Mucosa of descending colon (tissue), 3 donors: Measurements from ENCODE around the gene ABLIM3. TPM values are rescaled to one million over a fixed set of nuclear protein-coding genes. Genes with fewer than 3 reads are reported as not detected.

Experiments
- ATAC-seq: fragments of 200-7000 bp; cut with Tn5 transposase; one replicate; pipeline ENCODE4 v1.9.1; 2020; ENCODE audit warnings: mild to moderate bottlenecking, moderate library complexity
- DNase-seq, 3 donors: peaks; one replicate each; pipeline ENCODE4 v3.0.0-alpha.2; 2020
- H3K36me3 ChIP-seq: fragments of 200-600 bp; one replicate; pipeline ENCODE4 v1.8.0; 2021; ENCODE audit warnings: low read depth, mild to moderate bottlenecking
- H3K4me1 ChIP-seq: fragments of 200-600 bp; one replicate; pipeline ENCODE4 v1.8.0; 2021; ENCODE audit warnings: low read depth, mild to moderate bottlenecking
- H3K4me3 ChIP-seq: fragments of 200-600 bp; one replicate; pipeline ENCODE4 v1.8.0; 2021; ENCODE audit warnings: mild to moderate bottlenecking
- H3K9me3 ChIP-seq: fragments of 200-600 bp; one replicate; pipeline ENCODE4 v1.8.0; 2021; ENCODE audit warnings: mild to moderate bottlenecking
- CTCF ChIP-seq: fragments of 200-600 bp; IDR thresholded peaks from one replicate; pipeline ENCODE4 v1.8.0; 2022; ENCODE audit warnings: antibody characterized with exemption, mild to moderate bottlenecking
- intact Hi-C, 2 donors: fragments of 100-400 bp; cut with DNase I in 1 of 2; cut with micrococcal nuclease in 1 of 2; formaldehyde crosslinking; loops; one replicate each; pipeline versions ENCODE4 v1.11.0 to v1.11.1; 2022; cut with DNase I, micrococcal nuclease
- total RNA-seq, 3 donors: library from RNA; stranded (reverse); fragmentation: NEBNext Ultra II Directional in 2 of 3; extraction: Animal tissue kit (Norgen Biotek cat#: 25700) in 2 of 3; gene quantifications; one replicate each; pipeline versions ENCODE4 v1.2.1 to v1.2.4, GENCODE V29; 2021 to 2023
- donor health status: DM: no; HTN: no; CAD: no; lungs with moderate emphysema.
- donor health status: DM: no; HTN: no; CAD: no.
- donor health status: DM: no; HTN: yes; CAD: no.

Gene ABLIM3
- total RNA-seq, 3 donors from 2014 or later = 4.1 to 12.4 (median 7.4) TPM

- TF ChIP-seq CTCF = no peak
- no peak overlapping the region for H3K4me3 ChIP-seq
- intact Hi-C loops = no loop called here
- H3K4me1 ChIP-seq = no peaks in the 10 kb centered on the region
- ATAC-seq (no peak), DNase-seq (no peak)
- no peaks in the 10 kb centered on the region for H3K9me3 ChIP-seq
- no peaks in the 10 kb centered on the region for H3K36me3 ChIP-seq
Observed at GRCh38 chr5:149217096-149217802, 76.0 kb downstream of the ABLIM3 start.

GRCh38 chr5:149217803-149218155, 76.5 kb downstream of the ABLIM3 start:
- no peak for TF ChIP-seq CTCF
- Histone ChIP-seq H3K4me3 (no peak overlapping the region), H3K4me1 (no peaks in the 10 kb centered on the region), H3K36me3 (no peaks in the 10 kb centered on the region), H3K9me3 (no peaks in the 10 kb centered on the region)
- ATAC-seq (no peak), DNase-seq (no peak)
- intact Hi-C loops = no loop called here

- no peak for TF ChIP-seq CTCF
- no peaks in the 10 kb centered on the region for H3K4me1 ChIP-seq
- no peaks in the 10 kb centered on the region for H3K36me3 ChIP-seq
- no peak for ATAC-seq
- H3K9me3 ChIP-seq = no peaks in the 10 kb centered on the region
- intact Hi-C loops = no loop called here
- no peak overlapping the region for H3K4me3 ChIP-seq
- no peak for DNase-seq
Observed at GRCh38 chr5:149219584-149219983, 78.3 kb downstream of the ABLIM3 start.

GRCh38 chr5:149220750-149221149, 79.5 kb downstream of the ABLIM3 start:
- Histone ChIP-seq H3K9me3 (no peaks in the 10 kb centered on the region), H3K36me3 (no peaks in the 10 kb centered on the region), H3K4me3 (no peak overlapping the region), H3K4me1 (no peaks in the 10 kb centered on the region)
- ATAC-seq (no peak), DNase-seq (no peak)
- intact Hi-C loops = no loop called here
- TF ChIP-seq CTCF = no peak

- H3K36me3 ChIP-seq = no peaks in the 10 kb centered on the region
- no peak for ATAC-seq
- intact Hi-C loops = no loop called here
Observed at GRCh38 chr5:149221326-149221725, 80.0 kb downstream of the ABLIM3 start.

More at GRCh38 chr5:149221326-149221725, 80.0 kb downstream of the ABLIM3 start:
- no peak for DNase-seq
- no peak overlapping the region for H3K4me3 ChIP-seq
- TF ChIP-seq CTCF = no peak
- H3K4me1 ChIP-seq = no peaks in the 10 kb centered on the region
- no peaks in the 10 kb centered on the region for H3K9me3 ChIP-seq
